Right lobe of liver (tissue), 4 donors: ENCODE results near the gene DHX34.

Experiments used
- CTCF ChIP-seq, 4 donors: fragments of 200-600 bp in 3 of 4; fragments of 450-650 bp in 1 of 4; IDR thresholded peaks; one replicate each; pipeline versions ENCODE4 v1.5.1 to v1.8.0; 2016 to 2022; ENCODE audit warnings: antibody characterized with exemption in 4 of 4, mild to moderate bottlenecking in 2 of 4
- POLR2A ChIP-seq: fragments of 450-650 bp; IDR thresholded peaks from one replicate; pipeline ENCODE4 v1.6.1; 2017; ENCODE audit warnings: antibody characterized with exemption, mild to moderate bottlenecking
- donor health status: DM: no; HTN: no; CAD: no.
- donor health status: DM: no; HTN: no; CAD: no.
- donor health status: DM: no; HTN: yes; CAD: no.

GRCh38 chr19:47331490-47331889, 17.6 kb upstream of the DHX34 start:
- no peak for TF ChIP-seq CTCF (IDR thresholded peaks at IDR 0.05)
- no peak for TF ChIP-seq POLR2A
